ENCODE measurements around the gene BRD9. TPM values are rescaled to one million over a fixed set of nuclear protein-coding genes. Genes with fewer than 3 reads are reported as not detected.

BRD9 gene
- total and polyA plus RNA-seq, 2 of the 4 experiments (the other 2 are of a cell fraction), result 22.0 to 43.4 TPM

- dilution Hi-C loops (cut with HindIII; ENCODE audit: low sequenced_read_pairs, unreplicated experiment) (no loop called here), in situ Hi-C loops (cut with MboI; ENCODE audit: low sequenced_read_pairs) (no loop called here), intact Hi-C loops (cut with micrococcal nuclease) (no loop called here)
- no peak for DNase-seq
- H3K36me3 ChIP-seq (ENCODE audit: control insufficient read depth, insufficient read depth, low read length), result peaks cover 67% of the 10 kb centered on the region
- H3K4ac ChIP-seq (ENCODE audit: low read depth, low read length), result no peak overlapping the region
- H3K23ac ChIP-seq (ENCODE audit: low read depth, low read length), result no peak overlapping the region
- no peaks in the 10 kb centered on the region for H3K4me1 ChIP-seq (ENCODE audit: control insufficient read depth, insufficient read depth, low read length)
- H2BK15ac ChIP-seq (ENCODE audit: low read depth, low read length), result no peak overlapping the region
- H4K91ac ChIP-seq (ENCODE audit: insufficient read depth, low read depth, low read length), result no peak overlapping the region
- H2AFZ ChIP-seq (replicated peaks; ENCODE audit: low read length, poor library complexity), result peak overlapping the region; percentile 23
- H4K8ac ChIP-seq (ENCODE audit: low read depth in 2 of 2, low read length in 2 of 2), result no peak overlapping the region
- H2AK9ac ChIP-seq (replicated peaks; ENCODE audit: low read depth, low read length, poor library complexity), result no peak overlapping the region
- H3K9me1 ChIP-seq (ENCODE audit: insufficient read depth, low read length), result no peaks in the 10 kb centered on the region
- TF ChIP-seq MAFK (IDR thresholded peaks at IDR 0.05; ENCODE audit: low read depth, low read length), result no peak
- TF ChIP-seq, protein P1, sequence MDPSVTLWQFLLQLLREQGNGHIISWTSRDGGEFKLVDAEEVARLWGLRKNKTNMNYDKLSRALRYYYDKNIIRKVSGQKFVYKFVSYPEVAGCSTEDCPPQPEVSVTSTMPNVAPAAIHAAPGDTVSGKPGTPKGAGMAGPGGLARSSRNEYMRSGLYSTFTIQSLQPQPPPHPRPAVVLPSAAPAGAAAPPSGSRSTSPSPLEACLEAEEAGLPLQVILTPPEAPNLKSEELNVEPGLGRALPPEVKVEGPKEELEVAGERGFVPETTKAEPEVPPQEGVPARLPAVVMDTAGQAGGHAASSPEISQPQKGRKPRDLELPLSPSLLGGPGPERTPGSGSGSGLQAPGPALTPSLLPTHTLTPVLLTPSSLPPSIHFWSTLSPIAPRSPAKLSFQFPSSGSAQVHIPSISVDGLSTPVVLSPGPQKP (IDR thresholded peaks at IDR 0.05; ENCODE audit: borderline replicate concordance, low read depth, low read length), result no peak
- no peak for TF ChIP-seq MXI1 (IDR thresholded peaks at IDR 0.05; ENCODE audit: borderline replicate concordance, low read depth, low read length)
- TF ChIP-seq CTCF (conservative IDR thresholded peaks at IDR 0.05; ENCODE audit: low read depth, low read length), result no peak
- TF ChIP-seq RFX5 (IDR thresholded peaks at IDR 0.05; ENCODE audit: low read depth, low read length), result no peak
- TF ChIP-seq FOS (IDR thresholded peaks at IDR 0.05; ENCODE audit: low read depth, low read length), result no peak
- no peak for TF ChIP-seq SMC3 (IDR thresholded peaks at IDR 0.05; ENCODE audit: low read depth, low read length)
- no peak for TF ChIP-seq CHD1 (IDR thresholded peaks at IDR 0.05; ENCODE audit: low read depth, low read length)
- no peak for TF ChIP-seq RCOR1 (IDR thresholded peaks at IDR 0.05; ENCODE audit: insufficient replicate concordance, low read length)
- no peak for TF ChIP-seq NFE2L2 (IDR thresholded peaks at IDR 0.05; ENCODE audit: low read depth, low read length)
- TF ChIP-seq RAD21 (IDR thresholded peaks at IDR 0.05; ENCODE audit: low read length), result no peak
- TF ChIP-seq, protein P2, sequence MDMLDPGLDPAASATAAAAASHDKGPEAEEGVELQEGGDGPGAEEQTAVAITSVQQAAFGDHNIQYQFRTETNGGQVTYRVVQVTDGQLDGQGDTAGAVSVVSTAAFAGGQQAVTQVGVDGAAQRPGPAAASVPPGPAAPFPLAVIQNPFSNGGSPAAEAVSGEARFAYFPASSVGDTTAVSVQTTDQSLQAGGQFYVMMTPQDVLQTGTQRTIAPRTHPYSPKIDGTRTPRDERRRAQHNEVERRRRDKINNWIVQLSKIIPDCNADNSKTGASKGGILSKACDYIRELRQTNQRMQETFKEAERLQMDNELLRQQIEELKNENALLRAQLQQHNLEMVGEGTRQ (IDR thresholded peaks at IDR 0.05; ENCODE audit: low read depth, low read length), result no peak
- no peak for TF ChIP-seq BHLHE40 (IDR thresholded peaks at IDR 0.05; ENCODE audit: low read depth, low read length)
- no peak for TF ChIP-seq POLR2A (IDR thresholded peaks at IDR 0.05; ENCODE audit: low read depth, low read length)
- no peak for TF ChIP-seq CEBPB (IDR thresholded peaks at IDR 0.05; ENCODE audit: low read depth, low read length)
- no peak for TF ChIP-seq MAZ (IDR thresholded peaks at IDR 0.05; ENCODE audit: borderline replicate concordance, low read depth, low read length)
- no peak overlapping the region for H3K9ac ChIP-seq (ENCODE audit: low read depth, low read length)
- H4K5ac ChIP-seq (ENCODE audit: low read depth, low read length), result no peak overlapping the region
- no peaks in the 10 kb centered on the region for H3K9me3 ChIP-seq (ENCODE audit: control insufficient read depth, insufficient read depth, low read length)
- no peak overlapping the region for H3K4me3 ChIP-seq (ENCODE audit: insufficient read depth, low read depth, low read length)
- no peaks in the 10 kb centered on the region for H3K27me3 ChIP-seq (ENCODE audit: control insufficient read depth, insufficient read depth, low read length)
- no TSS peak for BruUV-seq (replicated peaks)
- WGBS, 2 experiments (ENCODE audit: extremely low coverage in 2 of 2, insufficient read length in 1 of 2), result no CpG with 5 or more reads among the region's 10 CpGs
- no peak overlapping the region for H3K27ac ChIP-seq (ENCODE audit: insufficient read depth, low read length)
- peaks cover 16% of the 10 kb centered on the region for H4K20me1 ChIP-seq (ENCODE audit: insufficient read depth, low read length)
- no peak overlapping the region for H3K14ac ChIP-seq (replicated peaks; ENCODE audit: low read depth, low read length)
- no peak overlapping the region for H3K18ac ChIP-seq (ENCODE audit: low read depth, low read length)
- POLR2A ChIA-PET (ENCODE audit: unreplicated experiment), result no interaction called here
- H2BK5ac ChIP-seq (ENCODE audit: low read depth, low read length, poor library complexity, severe bottlenecking), result no peak overlapping the region
- CTCF ChIA-PET, result no interaction called here
- no peak overlapping the region for H2AK5ac ChIP-seq (ENCODE audit: low read depth, low read length)
- no peak overlapping the region for H2BK20ac ChIP-seq (ENCODE audit: low read depth, low read length)
- no peak overlapping the region for H3K4me2 ChIP-seq (ENCODE audit: low read depth, low read length)
- H2BK120ac ChIP-seq (ENCODE audit: low read depth, low read length), result no peak overlapping the region
- ATAC-seq (ENCODE audit: low read depth), result no peak
- no peak overlapping the region for H3K56ac ChIP-seq (ENCODE audit: extremely low read depth, insufficient read depth, low read length)
- H3K79me1 ChIP-seq (ENCODE audit: low read depth in 1 of 2, low read length in 2 of 2), result peaks cover 2 to 4% of the 10 kb centered on the region in 2 experiments; a peak in 3 of 4 replicates
Observed at GRCh38 chr5:865771-866170, 26.8 kb downstream of the BRD9 start.

Data from IMR-90 (cell line).